Activated CD8-positive, alpha-beta memory T cell treated with anti-CD3 and anti-CD28 coated beads, Interleukin-2, amount 50 U/mL, for 48 hours (primary cell): ENCODE results near the gene HTT.

Experiments
- DNase-seq: peaks from one replicate; pipeline ENCODE4 v3.0.0-alpha.2; 2020

HTT gene

GRCh38 chr4:3280466-3280865 is 206.0 kb downstream of the HTT start:
- DNase-seq: no peak

GRCh38 chr4:3283483-3283882 is 209.0 kb downstream of the HTT start:
- peak; percentile 26 for DNase-seq

GRCh38 chr4:3283916-3284315 is 209.4 kb downstream of the HTT start:
- DNase-seq: peak; percentile 36

- DNase-seq: peak; percentile 38
Measured at GRCh38 chr4:3284734-3285557, 210.5 kb downstream of the HTT start.

- DNase-seq: peak; percentile 49
Measured at GRCh38 chr4:3285558-3286334, 211.3 kb downstream of the HTT start.

GRCh38 chr4:3286335-3287175 is 212.1 kb downstream of the HTT start:
- DNase-seq: peak; percentile 37

- DNase-seq: peak; percentile 39
Measured at GRCh38 chr4:3287271-3287971, 212.9 kb downstream of the HTT start.

- peak; percentile 37 for DNase-seq
Measured at GRCh38 chr4:3287972-3288570, 213.6 kb downstream of the HTT start.

- peak; percentile 38 for DNase-seq
Measured at GRCh38 chr4:3288571-3289094, 214.2 kb downstream of the HTT start.

- DNase-seq: no peak
Measured at GRCh38 chr4:3290476-3290875, 216.0 kb downstream of the HTT start.

- peak; percentile 46 for DNase-seq
Measured at GRCh38 chr4:3290889-3291321, 216.4 kb downstream of the HTT start.

- no peak for DNase-seq
Measured at GRCh38 chr4:3291411-3291968, 217.0 kb downstream of the HTT start.

GRCh38 chr4:3291969-3292570 is 217.6 kb downstream of the HTT start:
- DNase-seq: peak; percentile 63

GRCh38 chr4:3292571-3293400 is 218.3 kb downstream of the HTT start, which contains the start of gene RGS12:
TSS of gene RGS12 (plus strand) at chr4:3293021. CDS start at chr4:3316171, 23,150 bp downstream.
- peak; percentile 93 for DNase-seq
